SK-N-SH (cell line): Measurements from ENCODE around the gene SENP3. TPM values are rescaled to one million over a fixed set of nuclear protein-coding genes. Genes with fewer than 3 reads are reported as not detected.
A peak's percentile ranks its signal among the peaks of the same experiment; 100 is the strongest.

Source experiments
- CTCF ChIA-PET: fragments of 300-600, 350-600 bp; formaldehyde crosslinking; extraction: SDS; loops from one replicate; lab custom pipeline; 2021; lab: Yijun Ruan, JAX
- POLR2A ChIA-PET: fragments of 350-600 bp; sonication (Branson Sonifier 250); formaldehyde crosslinking; extraction: SDS; loops from one replicate; lab custom pipeline; 2020; ENCODE audit warnings: antibody characterized with exemption, inconsistent platforms; lab: Yijun Ruan, JAX
- DNase-seq: peaks from one replicate; pipeline ENCODE4 v3.0.0; 2012
- H2AFZ ChIP-seq: fragments of 200-600 bp; sonication (generic); 2 replicates; pipeline ENCODE4 v1.8.1; 2016; ENCODE audit warnings: antibody characterized with exemption, mild to moderate bottlenecking, low read depth
- H3F3A ChIP-seq: fragments of 200-600 bp; sonication (generic); replicated peaks from 2 replicates; pipeline ENCODE3; 2016; ENCODE audit warnings: antibody characterized with exemption, mild to moderate bottlenecking; ENCODE audit not compliant: insufficient read depth
- H3K27ac ChIP-seq, 2 experiments: fragments of 200-500 bp in 1 of 2; fragments of 200-600 bp in 1 of 2; sonication (Bioruptor generic) in 1 of 2; sonication (generic), shearing (Covaris generic) in 1 of 2; 2 replicates each; pipeline versions ENCODE4 v1.5.1 to v1.6.1; 2014 to 2016; ENCODE audit warnings: low read depth in 2 of 2, inconsistent platforms in 1 of 2, low read length in 1 of 2, mild to moderate bottlenecking in 1 of 2, mixed read lengths in 1 of 2
- H3K27me3 ChIP-seq: fragments of 200-600 bp; sonication (generic), shearing (Covaris generic); 2 replicates; pipeline ENCODE4 v1.6.1; 2016; ENCODE audit warnings: mixed run types; ENCODE audit not compliant: insufficient read depth
- H3K36me3 ChIP-seq, 2 experiments: fragments of 200-500 bp in 1 of 2; fragments of 200-600 bp in 1 of 2; sonication (Bioruptor generic) in 1 of 2; sonication (generic) in 1 of 2; replicated peaks in 1 of 2; 2 replicates each; pipeline versions ENCODE3 to v1.5.1; 2014 to 2016; ENCODE audit warnings: low read length in 1 of 2, mild to moderate bottlenecking in 1 of 2; ENCODE audit not compliant: insufficient read depth in 2 of 2, control insufficient read depth in 1 of 2
- H3K4me1 ChIP-seq, 2 experiments: fragments of 200-500 bp in 1 of 2; fragments of 200-600 bp in 1 of 2; sonication (Bioruptor generic) in 1 of 2; sonication (generic), shearing (Covaris generic) in 1 of 2; 2 replicates each; pipeline versions ENCODE4 v1.5.1 to v1.6.1; 2014 to 2016; ENCODE audit warnings: low read depth in 1 of 2, low read length in 1 of 2, mixed run types in 1 of 2; ENCODE audit not compliant: insufficient read depth in 2 of 2, control insufficient read depth in 1 of 2
- H3K4me2 ChIP-seq: fragments of 200-600 bp; sonication (generic), shearing (Covaris generic); 2 replicates; pipeline ENCODE4 v1.6.1; 2017; ENCODE audit warnings: mixed run types
- H3K4me3 ChIP-seq, 2 experiments: fragments of 200-500 bp in 1 of 2; fragments of 200-600 bp in 1 of 2; sonication (Bioruptor generic) in 1 of 2; sonication (generic), shearing (Covaris generic) in 1 of 2; 2 replicates each; pipeline versions ENCODE4 v1.5.1 to v1.8.1; 2014 to 2016; ENCODE audit warnings: low read depth in 2 of 2, inconsistent platforms in 1 of 2, low read length in 1 of 2, mild to moderate bottlenecking in 1 of 2, mixed read lengths in 1 of 2, moderate library complexity in 1 of 2
- H3K79me2 ChIP-seq: fragments of 200-600 bp; sonication (generic); 2 replicates; pipeline ENCODE4 v1.8.1; 2017; ENCODE audit warnings: mild to moderate bottlenecking; ENCODE audit not compliant: insufficient read depth
- H3K9ac ChIP-seq: fragments of 200-600 bp; sonication (generic); 2 replicates; pipeline ENCODE4 v1.6.1; 2017; ENCODE audit warnings: mixed run types
- H3K9me2 ChIP-seq: fragments of 200-600 bp; sonication (generic); 2 replicates; pipeline ENCODE4 v1.6.1; 2017; ENCODE audit warnings: mixed run types
- H3K9me3 ChIP-seq: fragments of 200-600 bp; sonication (generic); 2 replicates; pipeline ENCODE4 v1.6.1; 2017; ENCODE audit warnings: mixed run types, mild to moderate bottlenecking, moderate library complexity
- H4K20me1 ChIP-seq: fragments of 200-600 bp; sonication (generic); 2 replicates; pipeline ENCODE4 v1.6.1; 2017; ENCODE audit warnings: mild to moderate bottlenecking, mixed run types; ENCODE audit not compliant: insufficient read depth
- CHD2 ChIP-seq: fragments of 150-350 bp; IDR thresholded peaks from 2 replicates; pipeline ENCODE4 v1.6.1; 2018; ENCODE audit warnings: low read length; ENCODE audit not compliant: partially characterized antibody
- EP300 ChIP-seq, 2 experiments: IDR thresholded peaks; 2 replicates each; pipeline versions ENCODE4 v1.4.0 to v1.6.1; 2012; ENCODE audit warnings: borderline replicate concordance in 1 of 2, low read depth in 1 of 2, low read length in 1 of 2
- GABPA ChIP-seq: IDR thresholded peaks from 2 replicates; pipeline ENCODE4 v1.4.0; 2012; ENCODE audit warnings: low read depth, mild to moderate bottlenecking
- GATA2 ChIP-seq: sonication (generic); formaldehyde crosslinking; IDR thresholded peaks from 2 replicates; pipeline ENCODE4 v1.5.0; 2020; ENCODE audit warnings: mild to moderate bottlenecking, missing genetic modification reagents
- IRF3 ChIP-seq: fragments of 150-350 bp; IDR thresholded peaks from 2 replicates; pipeline ENCODE4 v1.6.1; 2016; ENCODE audit warnings: mild to moderate bottlenecking, low read depth, low read length
- JUND ChIP-seq: IDR thresholded peaks from 2 replicates; pipeline ENCODE4 v1.4.0; 2012
- MAX ChIP-seq: IDR thresholded peaks from 2 replicates; pipeline ENCODE4 v1.4.0; 2012; ENCODE audit warnings: low read depth
- NRF1 ChIP-seq: IDR thresholded peaks from 2 replicates; pipeline ENCODE4 v1.6.1; 2012; ENCODE audit warnings: low read depth, mild to moderate bottlenecking, low read length
- RCOR1 ChIP-seq: fragments of 150-350 bp; IDR thresholded peaks from 2 replicates; pipeline ENCODE4 v1.6.1; 2017; ENCODE audit warnings: antibody characterized with exemption, low read length
- SMC3 ChIP-seq: IDR thresholded peaks from 2 replicates; pipeline ENCODE4 v1.6.1; 2012; ENCODE audit warnings: low read depth, low read length, improper control_type of control experiment
- TCF12 ChIP-seq: IDR thresholded peaks from 2 replicates; pipeline ENCODE4 v1.4.0; 2012
- ZBTB33 ChIP-seq: IDR thresholded peaks from 2 replicates; pipeline ENCODE4 v1.4.0; 2012; ENCODE audit warnings: low read depth, borderline replicate concordance
- WGBS: methylation state at CpG from one replicate; pipeline ENCODE4 v1.1.6; 2017; ENCODE audit warnings: low lambda C conversion rate; 5-methylcytosine and 5-hydroxymethylcytosine counted together
- polyA plus RNA-seq, 3 experiments: library from polyadenylated mRNA; depleted of rRNA; stranded (reverse); fragments of >200 nt; gene quantifications; 2 replicates each; pipeline ENCODE4 v1.2.3, GENCODE V29; 2012

SENP3 gene
- polyA plus RNA-seq, 1 of the 3 experiments (the other 2 are of a cell fraction) = 80.8 TPM

GRCh38 chr17:7611635-7612293 is 50.0 kb downstream of the SENP3 start:
- Histone ChIP-seq H3K36me3 (peaks cover 11 to 34% of the 10 kb centered on the region in 2 experiments), H2AFZ (no peak overlapping the region), H3K9me2 (no peaks in the 10 kb centered on the region), H3K4me2 (peak overlapping the region; percentile 93), H3K27ac (peak overlapping the region; percentile 1 to 27; a peak in 2 of 4 replicates), H3K9me3 (no peaks in the 10 kb centered on the region), H3K4me3 (peak overlapping the region in 1 of 2 experiments; percentile 90; a peak in 1 of 4 replicates), H4K20me1 (peaks cover 61% of the 10 kb centered on the region), H3F3A (peaks cover 4% of the 10 kb centered on the region), H3K9ac (no peak overlapping the region), H3K4me1 (peaks cover 0 to 18% of the 10 kb centered on the region in 2 experiments; a peak in 3 of 4 replicates), H3K79me2 (peaks cover 75% of the 10 kb centered on the region), H3K27me3 (no peaks in the 10 kb centered on the region)
- TF ChIP-seq JUND (no peak), MAX (no peak), ZBTB33 (no peak), GATA2 (CRISPR knock-in tag) (no peak), EP300 (IDR thresholded peaks at IDR 0.05; ENCODE audit: borderline replicate concordance in 1 of 2, low read depth in 1 of 2, low read length in 1 of 2) (no peak), IRF3 (no peak)
- ChIA-PET POLR2A (interaction anchor here (0.6 kb wide), 2 partner anchors 11 to 46 kb away, joined by 3 to 4 read pairs; no protein-coding TSS in a partner anchor), CTCF (interaction anchor here (1.2 to 2.9 kb wide), 7 partner anchors 10 to 105 kb away, joined by 3 to 14 read pairs (median 5); partner anchors contain the start of genes SOX15, TP53 and WRAP53)
- 87% methylated on average over 3 of the region's 3 CpGs for WGBS
- DNase-seq = no peak

- ChIA-PET POLR2A (no interaction called here), CTCF (interaction anchor here (1.2 to 2.9 kb wide), 6 partner anchors 11 to 104 kb away, joined by 3 to 14 read pairs (median 6); partner anchors contain the start of genes SOX15, TP53 and WRAP53)
- DNase-seq = no peak
- Histone ChIP-seq H3K4me1 (peaks cover 0 to 18% of the 10 kb centered on the region in 2 experiments; a peak in 3 of 4 replicates), H3K27ac (peak overlapping the region; percentile 1 to 27; a peak in 2 of 4 replicates), H3K27me3 (no peaks in the 10 kb centered on the region), H3K36me3 (peaks cover 11 to 34% of the 10 kb centered on the region in 2 experiments), H3K9me2 (no peaks in the 10 kb centered on the region), H2AFZ (no peak overlapping the region), H3K9ac (no peak overlapping the region), H3K9me3 (no peaks in the 10 kb centered on the region), H3K4me2 (peak overlapping the region; percentile 93), H3F3A (peaks cover 4% of the 10 kb centered on the region), H3K79me2 (peaks cover 70% of the 10 kb centered on the region), H4K20me1 (peaks cover 56% of the 10 kb centered on the region), H3K4me3 (peak overlapping the region in 1 of 2 experiments; percentile 90; a peak in 1 of 4 replicates)
- 97% methylated on average over 1 of the region's 1 CpG for WGBS
- no peak for TF ChIP-seq SMC3
- no peak for TF ChIP-seq GABPA
- TF ChIP-seq TCF12 = no peak
- no peak for TF ChIP-seq RCOR1
- TF ChIP-seq MAX = no peak
- no peak for TF ChIP-seq CHD2
- no peak for TF ChIP-seq NRF1
These were observed 50.5 kb downstream of the SENP3 start for GRCh38 chr17:7612294-7612640.
